ENCODE data around the gene U2AF2.

- TF ChIP-seq YY1 (IDR thresholded peaks at IDR 0.05; ENCODE audit: low read depth, low read length) (no peak), SUZ12 (IDR thresholded peaks at IDR 0.05; ENCODE audit: low read length) (no peak), ZNF274 (IDR thresholded peaks at IDR 0.05; ENCODE audit: borderline replicate concordance, extremely low read depth, low read length) (no peak), RAD21 (IDR thresholded peaks at IDR 0.05 in 1 of 2, conservative IDR thresholded peaks at IDR 0.05 in 1 of 2; ENCODE audit: low read depth in 2 of 2, low read length in 2 of 2) (no peak), POLR2A (IDR thresholded peaks at IDR 0.05; ENCODE audit: control extremely low read depth in 1 of 2, low read depth in 2 of 2, low read length in 2 of 2) (no peak)
- TF ChIP-seq, protein P1, sequence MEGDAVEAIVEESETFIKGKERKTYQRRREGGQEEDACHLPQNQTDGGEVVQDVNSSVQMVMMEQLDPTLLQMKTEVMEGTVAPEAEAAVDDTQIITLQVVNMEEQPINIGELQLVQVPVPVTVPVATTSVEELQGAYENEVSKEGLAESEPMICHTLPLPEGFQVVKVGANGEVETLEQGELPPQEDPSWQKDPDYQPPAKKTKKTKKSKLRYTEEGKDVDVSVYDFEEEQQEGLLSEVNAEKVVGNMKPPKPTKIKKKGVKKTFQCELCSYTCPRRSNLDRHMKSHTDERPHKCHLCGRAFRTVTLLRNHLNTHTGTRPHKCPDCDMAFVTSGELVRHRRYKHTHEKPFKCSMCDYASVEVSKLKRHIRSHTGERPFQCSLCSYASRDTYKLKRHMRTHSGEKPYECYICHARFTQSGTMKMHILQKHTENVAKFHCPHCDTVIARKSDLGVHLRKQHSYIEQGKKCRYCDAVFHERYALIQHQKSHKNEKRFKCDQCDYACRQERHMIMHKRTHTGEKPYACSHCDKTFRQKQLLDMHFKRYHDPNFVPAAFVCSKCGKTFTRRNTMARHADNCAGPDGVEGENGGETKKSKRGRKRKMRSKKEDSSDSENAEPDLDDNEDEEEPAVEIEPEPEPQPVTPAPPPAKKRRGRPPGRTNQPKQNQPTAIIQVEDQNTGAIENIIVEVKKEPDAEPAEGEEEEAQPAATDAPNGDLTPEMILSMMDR (IDR thresholded peaks at IDR 0.05; ENCODE audit: control extremely low read depth in 1 of 3, insufficient read depth in 1 of 3, low read depth in 1 of 3, low read length in 3 of 3) = no peak
These were observed 19.6 kb downstream of the U2AF2 start for GRCh38 chr19:55674459-55674840.

Data from H1 (cell line).